ENCODE data around the gene MYCBPAP.

GRCh38 chr17:50573866-50574611, 65.8 kb downstream of the MYCBPAP start:
- TF ChIP-seq POLR2A (IDR thresholded peaks at IDR 0.05) = no peak
- TF ChIP-seq, protein P1, sequence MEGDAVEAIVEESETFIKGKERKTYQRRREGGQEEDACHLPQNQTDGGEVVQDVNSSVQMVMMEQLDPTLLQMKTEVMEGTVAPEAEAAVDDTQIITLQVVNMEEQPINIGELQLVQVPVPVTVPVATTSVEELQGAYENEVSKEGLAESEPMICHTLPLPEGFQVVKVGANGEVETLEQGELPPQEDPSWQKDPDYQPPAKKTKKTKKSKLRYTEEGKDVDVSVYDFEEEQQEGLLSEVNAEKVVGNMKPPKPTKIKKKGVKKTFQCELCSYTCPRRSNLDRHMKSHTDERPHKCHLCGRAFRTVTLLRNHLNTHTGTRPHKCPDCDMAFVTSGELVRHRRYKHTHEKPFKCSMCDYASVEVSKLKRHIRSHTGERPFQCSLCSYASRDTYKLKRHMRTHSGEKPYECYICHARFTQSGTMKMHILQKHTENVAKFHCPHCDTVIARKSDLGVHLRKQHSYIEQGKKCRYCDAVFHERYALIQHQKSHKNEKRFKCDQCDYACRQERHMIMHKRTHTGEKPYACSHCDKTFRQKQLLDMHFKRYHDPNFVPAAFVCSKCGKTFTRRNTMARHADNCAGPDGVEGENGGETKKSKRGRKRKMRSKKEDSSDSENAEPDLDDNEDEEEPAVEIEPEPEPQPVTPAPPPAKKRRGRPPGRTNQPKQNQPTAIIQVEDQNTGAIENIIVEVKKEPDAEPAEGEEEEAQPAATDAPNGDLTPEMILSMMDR (IDR thresholded peaks at IDR 0.05) = no peak

Measured in right lobe of liver (tissue), 4 donors.